Nucleus accumbens (tissue), 56 donors: Measurements from ENCODE around the gene PTPRN.
"Not testable (repeated sequence)": the region's sequence is repeated elsewhere in the genome, so short reads cannot be mapped to it uniquely, and the experiment has no call there.

ENCODE experiments used
- DNase-seq, 56 donors: peaks; one replicate each; lab custom pipeline; 2025; lab: John Stamatoyannopoulos, UW

PTPRN gene

GRCh38 chr2:219274361-219274921 lies 34.8 kb downstream of the PTPRN start:
- DNase-seq: peak in 4 of 56 donors; percentile 12 to 44 (median 30)

DNA sequence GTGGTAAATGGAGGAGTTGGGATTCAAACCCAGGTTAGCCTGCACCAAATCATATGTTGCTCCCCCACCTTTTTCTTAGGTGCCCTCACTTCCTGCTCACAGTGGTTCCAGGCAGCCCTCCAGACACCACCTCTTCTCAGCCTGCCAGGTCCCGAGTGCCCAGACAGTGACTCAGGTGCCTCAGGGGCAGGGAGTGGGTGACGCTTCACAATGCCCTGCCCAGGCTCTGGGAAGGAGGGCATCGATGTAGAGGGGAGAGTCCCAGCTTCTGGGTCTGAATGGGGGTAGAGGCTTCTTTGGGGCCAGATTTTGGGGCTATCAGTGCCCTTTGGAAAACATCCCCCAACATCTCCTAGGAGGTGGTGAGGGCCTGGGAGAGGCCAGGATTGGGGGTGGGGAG lies 35.3 kb downstream of the PTPRN start:
- DNase-seq: no peak

DNA sequence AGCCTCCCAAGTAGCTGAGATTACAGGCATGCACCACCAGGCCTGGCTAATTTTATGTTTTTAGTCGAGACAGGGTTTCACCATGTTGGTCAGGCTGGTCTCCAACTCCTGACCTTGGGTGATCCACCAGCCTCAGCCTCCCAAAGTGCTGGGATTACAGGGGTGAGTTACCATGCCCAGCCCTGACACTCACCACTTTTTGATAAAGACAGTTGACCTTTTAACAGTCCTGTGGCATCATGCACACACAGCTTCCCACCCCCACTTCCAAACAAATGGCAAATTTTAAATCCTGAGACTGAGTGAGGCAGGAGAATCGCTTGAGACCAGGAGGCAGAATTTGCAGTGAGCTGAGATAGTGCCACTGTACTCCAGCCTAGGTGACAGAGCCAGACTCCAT lies 36.2 kb downstream of the PTPRN start:
- DNase-seq: no peak

- DNase-seq: no peak
Observed at GRCh38 chr2:219272356-219272755, 36.8 kb downstream of the PTPRN start.

DNA sequence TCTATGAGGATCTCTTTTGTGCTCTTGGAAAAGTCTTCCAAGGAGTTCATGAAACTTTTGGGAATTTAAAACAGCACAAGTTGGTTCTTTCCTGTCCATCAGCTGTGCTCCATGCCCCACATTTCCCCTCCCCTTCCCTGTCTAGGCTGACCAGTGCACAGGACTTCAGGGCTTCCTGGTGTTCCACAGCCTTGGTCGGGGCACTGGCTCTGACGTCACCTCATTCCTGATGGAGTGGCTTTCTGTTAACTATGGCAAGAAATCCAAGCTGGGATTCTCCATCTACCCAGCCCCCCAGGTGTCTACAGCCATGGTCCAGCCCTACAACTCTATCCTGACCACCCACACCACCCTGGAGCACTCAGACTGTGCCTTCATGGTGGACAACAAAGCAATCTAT lies 38.2 kb downstream of the PTPRN start:
- no peak for DNase-seq

- no peak for DNase-seq
Observed at GRCh38 chr2:219270055-219270372, 39.2 kb downstream of the PTPRN start.

- DNase-seq: no peak
Observed at GRCh38 chr2:219269362-219270054, 39.7 kb downstream of the PTPRN start.

DNA sequence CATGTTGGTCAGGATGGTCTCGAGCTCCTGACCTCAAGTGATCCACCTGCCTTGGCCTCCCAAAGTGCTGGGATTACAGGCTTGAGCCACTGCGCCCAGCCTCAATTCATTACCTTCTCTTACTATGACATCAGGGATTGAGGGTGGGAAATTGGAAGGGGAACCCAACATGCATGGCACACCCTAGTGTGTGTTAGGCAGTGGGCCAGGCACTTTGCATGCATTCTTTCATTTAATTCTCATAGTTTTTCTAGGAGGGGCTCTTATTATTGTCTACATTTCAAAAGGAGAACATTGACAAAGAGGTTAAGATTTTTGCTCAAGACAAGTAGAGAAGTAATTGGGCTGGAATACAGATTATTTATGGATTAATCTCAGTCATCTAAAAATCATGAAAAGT lies 40.9 kb downstream of the PTPRN start:
- no peak for DNase-seq

- DNase-seq: no peak
Observed at GRCh38 chr2:219266886-219267285, 42.3 kb downstream of the PTPRN start.

DNA sequence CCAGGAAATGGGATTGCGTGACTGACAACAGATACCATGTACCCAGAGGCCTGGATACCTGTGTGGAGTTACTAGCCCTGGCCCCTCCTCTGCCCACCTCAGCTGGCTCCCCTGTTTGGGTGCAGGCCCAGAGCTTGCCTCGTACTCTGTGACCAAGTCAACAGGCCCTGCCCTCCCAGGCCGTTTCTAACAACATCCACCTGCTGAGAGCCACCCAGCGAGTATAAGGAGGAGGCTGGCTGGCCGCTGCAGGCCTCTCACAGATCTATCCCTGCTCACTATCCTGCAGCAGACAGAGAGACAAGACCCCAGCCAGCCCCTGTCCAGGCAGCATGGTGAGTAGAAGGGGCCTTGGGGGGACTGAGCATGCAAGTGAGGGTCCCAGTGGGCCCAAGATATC lies 43.0 kb downstream of the PTPRN start:
- no peak for DNase-seq

DNA sequence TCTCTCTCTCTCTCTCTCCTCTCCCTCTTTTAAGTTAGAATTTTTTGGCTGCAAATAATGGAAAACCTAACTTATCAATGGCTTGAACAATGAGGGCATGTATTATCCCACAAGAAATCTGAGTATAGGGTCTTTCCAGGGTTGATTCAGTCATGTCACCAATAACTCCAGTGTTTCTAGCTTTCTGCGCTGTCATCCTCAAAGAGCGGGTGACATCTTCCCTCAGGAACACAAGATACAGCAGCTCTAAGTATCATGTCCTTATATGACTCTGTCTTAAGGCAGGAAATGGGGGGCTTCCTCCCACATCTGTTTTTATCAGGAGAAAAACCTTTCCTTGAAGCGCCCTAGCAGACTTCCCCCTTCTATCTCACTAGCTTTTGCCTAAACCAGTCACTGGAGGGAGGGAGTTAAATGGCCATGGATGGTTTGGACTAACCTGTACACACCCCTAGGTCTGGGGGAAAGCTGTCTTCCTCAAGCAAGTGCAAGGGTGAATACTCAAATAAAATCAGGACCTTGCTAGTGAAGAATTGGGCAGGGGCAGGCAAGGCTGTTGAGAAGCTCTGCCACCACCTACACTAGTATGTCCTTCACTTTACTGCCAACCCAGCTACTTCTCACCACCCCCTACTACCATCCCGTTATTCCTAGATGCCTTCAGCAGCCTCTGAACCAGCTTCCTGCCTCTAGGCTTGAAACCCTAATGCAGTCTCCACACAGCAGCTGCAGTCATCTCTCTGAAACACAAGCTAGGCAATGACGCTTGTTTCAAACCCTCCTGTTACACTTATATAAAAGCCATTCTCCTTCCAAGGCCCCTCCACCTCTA lies 48.0 kb downstream of the PTPRN start:
- no peak for DNase-seq

GRCh38 chr2:219258942-219259341 lies 50.3 kb downstream of the PTPRN start:
- not testable (repeated sequence) for DNase-seq

GRCh38 chr2:219254590-219255201 lies 54.5 kb downstream of the PTPRN start:
- DNase-seq: no peak

GRCh38 chr2:219253753-219254589 lies 55.2 kb downstream of the PTPRN start, which contains the start of gene TUBA4A:
Gene TUBA4A (minus strand): TSS chr2:219253918. CDS start chr2:219253858, 60 bp downstream.
- peak; percentile 17 to 89 (median 70) for DNase-seq

GRCh38 chr2:219252900-219253752 lies 56.1 kb downstream of the PTPRN start, which contains the start of gene TUBA4B:
Gene TUBA4B (plus strand): TSS chr2:219253243. CDS start chr2:219253408, 165 bp downstream.
- peak in 21 of 56 donors; percentile 20 to 61 (median 32) for DNase-seq

DNA sequence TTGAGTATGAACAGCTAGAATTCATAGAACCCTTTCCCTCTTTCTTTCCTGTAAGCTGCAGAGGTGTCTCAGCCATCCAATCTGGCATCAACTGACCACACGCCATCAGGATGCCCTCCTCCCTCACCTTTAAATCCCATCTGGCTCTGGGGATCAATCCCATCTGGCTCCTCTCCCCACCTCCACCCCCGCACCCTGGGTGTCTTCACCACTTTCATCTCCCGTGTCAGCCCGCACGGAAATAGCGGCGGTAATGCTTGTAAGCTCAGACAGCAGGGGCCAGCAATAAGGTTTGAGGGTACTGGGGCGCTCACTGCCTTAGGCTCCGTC lies 56.7 kb downstream of the PTPRN start:
- peak in 10 of 56 donors; percentile 9 to 61 (median 17) for DNase-seq

DNA sequence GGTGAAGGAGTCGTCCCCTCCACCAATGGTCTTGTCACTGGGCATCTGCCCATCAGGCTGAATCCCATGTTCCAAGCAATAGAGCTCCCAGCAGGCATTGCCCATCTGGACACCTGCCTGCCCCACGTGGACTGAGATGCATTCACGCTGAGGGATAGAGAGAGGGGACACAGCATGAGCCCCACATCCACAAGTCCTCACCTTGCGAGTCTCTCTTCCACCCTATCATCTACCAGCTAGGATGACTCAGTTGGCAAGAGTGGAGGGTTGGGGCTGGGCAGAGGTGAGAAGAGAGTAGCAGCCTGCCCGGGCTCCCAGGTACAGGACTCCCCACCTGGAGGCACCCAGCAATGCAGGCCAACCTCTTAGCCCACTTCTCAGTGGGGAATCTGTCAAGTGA lies 57.1 kb downstream of the PTPRN start:
- DNase-seq: no peak

DNA sequence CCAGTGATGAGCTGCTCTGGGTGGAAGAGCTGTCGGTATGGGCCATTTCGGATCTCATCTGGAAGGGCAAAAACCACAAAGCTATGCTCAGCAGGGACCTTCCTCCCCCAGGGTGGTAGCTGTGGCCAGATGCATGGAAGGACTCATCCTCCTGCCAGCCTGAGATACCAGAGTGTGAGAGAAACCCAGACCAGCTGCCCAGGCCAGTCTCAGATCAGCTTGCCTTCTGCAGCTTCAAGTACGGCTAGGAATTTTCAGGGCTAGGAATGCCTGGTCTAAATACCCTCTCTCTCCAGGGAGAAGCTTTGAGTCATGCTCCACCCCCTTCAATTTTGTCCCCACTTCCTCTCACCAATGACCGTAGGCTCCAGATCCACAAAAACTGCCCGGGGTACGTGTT lies 57.5 kb downstream of the PTPRN start:
- no peak for DNase-seq

- DNase-seq: no peak
Observed at GRCh38 chr2:219250049-219250781, 59.0 kb downstream of the PTPRN start.
